Measurements from ENCODE around the gene DNAI1.

DNAI1 gene

DNA sequence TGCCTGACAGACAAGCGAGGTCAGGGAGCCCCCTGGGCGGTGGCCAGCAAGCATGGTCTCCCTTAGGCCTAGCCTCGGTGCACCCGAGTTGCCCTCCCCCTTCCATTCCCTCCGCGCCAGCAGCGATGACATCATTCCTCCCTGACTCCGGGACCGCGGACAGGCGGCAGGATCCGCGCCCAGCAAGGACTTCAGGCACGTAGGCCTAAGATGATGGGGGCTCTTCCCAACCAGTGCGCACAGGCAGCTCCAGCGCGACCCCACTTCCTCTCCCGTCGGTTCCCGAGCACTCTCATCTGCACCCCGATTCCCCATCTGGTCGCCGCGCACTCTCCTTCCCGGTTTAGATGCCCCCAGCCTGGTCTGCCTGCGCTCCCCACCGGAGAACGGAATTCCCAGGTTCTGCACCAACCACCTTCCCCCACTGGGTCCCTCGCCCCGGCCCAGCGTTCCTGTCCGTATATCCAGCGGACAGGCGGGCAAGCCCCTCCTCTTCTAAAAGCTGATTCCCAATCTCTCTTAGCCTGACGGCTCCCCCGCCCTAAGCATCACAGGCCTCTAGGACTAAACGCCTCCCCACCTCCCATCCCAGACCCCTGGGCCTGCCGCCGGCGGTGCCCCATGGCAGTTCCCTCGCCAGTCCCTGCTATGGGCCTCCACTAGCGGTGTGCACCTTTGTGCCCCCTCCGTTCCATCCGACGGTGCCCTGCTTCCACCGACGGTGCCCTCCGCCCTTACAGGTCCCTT is 1.2 kb upstream of the DNAI1 start:
- TF ChIP-seq, protein P1, sequence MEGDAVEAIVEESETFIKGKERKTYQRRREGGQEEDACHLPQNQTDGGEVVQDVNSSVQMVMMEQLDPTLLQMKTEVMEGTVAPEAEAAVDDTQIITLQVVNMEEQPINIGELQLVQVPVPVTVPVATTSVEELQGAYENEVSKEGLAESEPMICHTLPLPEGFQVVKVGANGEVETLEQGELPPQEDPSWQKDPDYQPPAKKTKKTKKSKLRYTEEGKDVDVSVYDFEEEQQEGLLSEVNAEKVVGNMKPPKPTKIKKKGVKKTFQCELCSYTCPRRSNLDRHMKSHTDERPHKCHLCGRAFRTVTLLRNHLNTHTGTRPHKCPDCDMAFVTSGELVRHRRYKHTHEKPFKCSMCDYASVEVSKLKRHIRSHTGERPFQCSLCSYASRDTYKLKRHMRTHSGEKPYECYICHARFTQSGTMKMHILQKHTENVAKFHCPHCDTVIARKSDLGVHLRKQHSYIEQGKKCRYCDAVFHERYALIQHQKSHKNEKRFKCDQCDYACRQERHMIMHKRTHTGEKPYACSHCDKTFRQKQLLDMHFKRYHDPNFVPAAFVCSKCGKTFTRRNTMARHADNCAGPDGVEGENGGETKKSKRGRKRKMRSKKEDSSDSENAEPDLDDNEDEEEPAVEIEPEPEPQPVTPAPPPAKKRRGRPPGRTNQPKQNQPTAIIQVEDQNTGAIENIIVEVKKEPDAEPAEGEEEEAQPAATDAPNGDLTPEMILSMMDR (IDR thresholded peaks at IDR 0.05; ENCODE audit: borderline replicate concordance, control extremely low read depth, extremely low read depth, insufficient read depth, missing control alignments), result no peak

GRCh38 chr9:34458959-34459340 is 345 bp downstream of the DNAI1 start:
- DNase-seq (ENCODE audit: low spot score), result no peak
- TF ChIP-seq, protein P1 (IDR thresholded peaks at IDR 0.05; ENCODE audit: borderline replicate concordance, control extremely low read depth, extremely low read depth, insufficient read depth, missing control alignments), result no peak
- in situ Hi-C loops (cut with MboI; ENCODE audit: low sequenced_read_pairs, unreplicated experiment), result no loop called here

More for the DNA sequence above, 1.2 kb upstream of the DNAI1 start:
- in situ Hi-C loops (cut with MboI; ENCODE audit: low sequenced_read_pairs, unreplicated experiment), result no loop called here
- DNase-seq (ENCODE audit: low spot score), result peak; percentile 31

DNA sequence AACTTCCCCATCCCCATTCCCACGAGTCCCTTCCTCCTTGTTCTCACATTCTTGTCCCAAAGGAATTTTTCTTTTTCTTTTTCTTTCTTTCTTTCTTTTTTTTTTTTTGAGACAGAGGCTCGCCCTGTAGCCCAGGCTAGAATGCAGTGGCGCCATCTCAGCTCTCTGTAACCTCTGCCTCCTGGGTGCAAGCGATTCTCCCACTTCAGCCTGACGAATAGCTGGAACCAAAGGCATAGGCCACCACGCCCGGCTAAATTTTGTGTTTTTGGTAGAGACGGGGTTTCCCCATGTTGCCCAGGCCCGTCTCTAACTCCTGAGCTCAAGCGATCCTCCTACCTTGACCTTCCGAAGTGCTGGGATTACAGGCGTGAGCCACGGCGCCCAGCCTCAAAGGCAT is 751 bp downstream of the DNAI1 start:
- DNase-seq (ENCODE audit: low spot score), result no peak
- in situ Hi-C loops (cut with MboI; ENCODE audit: low sequenced_read_pairs, unreplicated experiment), result no loop called here

DNA sequence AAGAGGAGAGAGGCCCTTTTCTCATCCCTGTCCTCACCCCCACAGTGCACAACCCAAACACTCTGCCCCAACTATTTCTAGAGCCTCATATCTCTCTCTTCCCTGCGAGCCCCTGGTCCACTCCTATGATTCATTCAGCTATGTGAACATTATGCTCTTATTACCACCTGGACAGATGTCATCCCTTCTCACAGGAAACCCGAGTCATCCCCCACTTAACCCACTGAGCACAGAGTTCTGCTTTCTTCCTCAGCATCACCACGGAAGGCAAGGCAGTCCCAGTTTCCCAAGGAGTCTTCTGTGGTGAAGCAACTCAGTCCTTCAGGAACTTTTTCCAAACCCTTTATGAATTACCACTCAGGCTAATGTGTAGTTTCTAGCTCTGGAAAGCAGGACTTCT is 1.3 kb downstream of the DNAI1 start:
- in situ Hi-C loops (cut with MboI; ENCODE audit: low sequenced_read_pairs, unreplicated experiment), result no loop called here
- TF ChIP-seq, protein P1 (IDR thresholded peaks at IDR 0.05; ENCODE audit: borderline replicate concordance, control extremely low read depth, extremely low read depth, insufficient read depth, missing control alignments), result no peak
- DNase-seq (ENCODE audit: low spot score), result no peak

More for the DNA sequence above, 751 bp downstream of the DNAI1 start:
- TF ChIP-seq, protein P1 (IDR thresholded peaks at IDR 0.05; ENCODE audit: borderline replicate concordance, control extremely low read depth, extremely low read depth, insufficient read depth, missing control alignments), result no peak

DNA sequence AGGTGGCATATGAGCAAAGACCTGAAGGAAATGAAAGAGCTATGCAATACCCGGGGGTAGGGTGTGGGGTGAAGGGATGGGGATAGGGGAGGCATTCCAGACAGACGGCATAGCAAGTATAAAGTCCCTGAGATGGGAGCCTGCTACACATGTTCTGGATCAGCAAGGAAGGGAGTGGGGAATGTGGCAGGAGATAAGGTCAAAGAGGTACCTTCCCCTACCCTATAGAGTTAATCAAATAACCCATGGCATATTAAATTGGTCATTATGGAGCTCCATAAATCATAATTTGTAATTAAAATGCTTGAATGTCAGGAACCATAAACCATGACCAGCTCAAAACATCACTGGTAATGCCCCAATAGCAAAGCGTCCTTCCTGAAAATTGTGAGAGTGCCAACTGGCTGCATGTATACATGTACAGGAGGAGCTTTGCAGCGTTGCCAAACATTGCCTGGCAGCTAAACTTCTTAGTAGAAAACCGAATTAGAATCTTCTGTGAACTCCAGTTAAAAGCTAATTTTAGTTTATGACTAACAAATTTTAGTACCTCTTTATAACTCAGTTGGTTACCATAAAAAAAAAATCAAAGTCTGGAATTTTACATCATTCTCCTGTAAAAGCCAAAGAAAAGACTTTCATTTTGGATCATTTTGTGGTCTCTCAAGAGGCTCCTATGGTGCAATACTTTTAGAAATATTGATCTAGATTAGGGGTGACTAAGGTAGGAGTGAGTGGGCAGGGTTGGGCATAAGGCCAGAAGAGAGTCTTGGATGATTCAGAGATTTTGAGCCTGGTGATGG is 4.7 kb downstream of the DNAI1 start:
- no peak for DNase-seq (ENCODE audit: low spot score)
- TF ChIP-seq, protein P1 (IDR thresholded peaks at IDR 0.05; ENCODE audit: borderline replicate concordance, control extremely low read depth, extremely low read depth, insufficient read depth, missing control alignments), result no peak
- in situ Hi-C loops (cut with MboI; ENCODE audit: low sequenced_read_pairs, unreplicated experiment), result no loop called here

DNA sequence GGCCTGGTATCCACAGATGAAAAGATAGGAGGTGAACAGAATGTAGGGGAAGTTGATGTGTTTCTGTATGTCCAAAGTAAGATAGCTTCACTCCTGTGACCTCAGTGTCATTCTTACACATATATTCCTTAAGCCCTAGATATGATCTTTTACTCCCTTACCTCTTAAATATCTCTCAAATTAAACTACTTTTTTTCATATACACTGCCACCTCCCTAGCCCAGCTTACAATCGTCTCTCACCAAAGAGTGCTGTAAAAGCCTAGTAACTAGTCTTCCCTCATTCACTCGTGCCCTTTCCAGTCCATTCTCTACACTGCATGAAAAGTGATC is 5.3 kb downstream of the DNAI1 start:
- TF ChIP-seq, protein P1 (IDR thresholded peaks at IDR 0.05; ENCODE audit: borderline replicate concordance, control extremely low read depth, extremely low read depth, insufficient read depth, missing control alignments), result no peak
- DNase-seq (ENCODE audit: low spot score), result no peak
- in situ Hi-C loops (cut with MboI; ENCODE audit: low sequenced_read_pairs, unreplicated experiment), result no loop called here
